Measurements from ENCODE around the gene DUSP16. TPM values are rescaled to one million over a fixed set of nuclear protein-coding genes. Genes with fewer than 3 reads are reported as not detected.

The DUSP16 gene
- total RNA-seq, 1 donor from 2014 or later: 19.3 TPM

DNA sequence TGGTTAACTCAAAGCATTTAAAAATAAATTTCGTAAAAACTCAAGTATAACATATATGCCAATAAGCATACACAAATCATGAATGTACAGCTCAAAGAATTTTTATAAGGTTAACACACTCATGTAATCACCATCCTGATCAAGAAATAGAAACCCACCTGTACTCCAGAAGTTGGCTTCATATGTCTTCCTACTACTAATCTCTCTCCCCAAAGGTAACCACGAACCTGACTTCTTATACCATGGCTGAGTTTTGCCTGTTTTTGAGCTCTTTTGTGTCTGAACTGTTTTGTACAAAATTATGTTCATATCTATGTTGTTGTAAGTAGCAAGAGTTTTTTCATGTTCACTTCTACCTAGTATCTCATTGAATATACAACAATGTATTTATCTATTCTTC is 18.7 kb downstream of the DUSP16 start:
- no peak for DNase-seq (ENCODE audit: low read depth)
- TF ChIP-seq, protein P1, sequence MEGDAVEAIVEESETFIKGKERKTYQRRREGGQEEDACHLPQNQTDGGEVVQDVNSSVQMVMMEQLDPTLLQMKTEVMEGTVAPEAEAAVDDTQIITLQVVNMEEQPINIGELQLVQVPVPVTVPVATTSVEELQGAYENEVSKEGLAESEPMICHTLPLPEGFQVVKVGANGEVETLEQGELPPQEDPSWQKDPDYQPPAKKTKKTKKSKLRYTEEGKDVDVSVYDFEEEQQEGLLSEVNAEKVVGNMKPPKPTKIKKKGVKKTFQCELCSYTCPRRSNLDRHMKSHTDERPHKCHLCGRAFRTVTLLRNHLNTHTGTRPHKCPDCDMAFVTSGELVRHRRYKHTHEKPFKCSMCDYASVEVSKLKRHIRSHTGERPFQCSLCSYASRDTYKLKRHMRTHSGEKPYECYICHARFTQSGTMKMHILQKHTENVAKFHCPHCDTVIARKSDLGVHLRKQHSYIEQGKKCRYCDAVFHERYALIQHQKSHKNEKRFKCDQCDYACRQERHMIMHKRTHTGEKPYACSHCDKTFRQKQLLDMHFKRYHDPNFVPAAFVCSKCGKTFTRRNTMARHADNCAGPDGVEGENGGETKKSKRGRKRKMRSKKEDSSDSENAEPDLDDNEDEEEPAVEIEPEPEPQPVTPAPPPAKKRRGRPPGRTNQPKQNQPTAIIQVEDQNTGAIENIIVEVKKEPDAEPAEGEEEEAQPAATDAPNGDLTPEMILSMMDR (conservative IDR thresholded peaks at IDR 0.05; ENCODE audit: low read depth, low read length): no peak
- no peak overlapping the region for H3K4me3 ChIP-seq (ENCODE audit: low read depth, low read length)

DNA sequence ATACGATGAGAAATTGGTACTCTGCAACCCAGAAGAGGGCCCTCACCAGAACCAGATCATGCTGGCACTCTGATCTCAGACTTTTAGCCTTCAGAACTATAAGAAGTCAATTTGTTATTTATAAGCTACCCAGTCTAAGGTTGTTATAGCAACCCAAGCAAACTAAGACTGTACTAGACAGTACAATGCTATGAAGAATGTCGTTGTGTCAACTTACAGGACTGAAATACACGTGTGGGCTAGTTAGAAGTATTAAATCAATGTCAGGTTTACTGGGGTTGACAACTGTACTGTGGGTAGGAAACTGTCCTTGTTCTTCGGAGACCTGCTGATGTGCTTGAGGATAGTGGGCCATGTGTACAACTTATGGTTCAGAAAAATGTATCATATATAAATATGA is 19.7 kb downstream of the DUSP16 start:
- no peak for DNase-seq (ENCODE audit: low read depth)
- H3K4me3 ChIP-seq (ENCODE audit: low read depth, low read length): no peak overlapping the region
- TF ChIP-seq, protein P1 (conservative IDR thresholded peaks at IDR 0.05; ENCODE audit: low read depth, low read length): no peak

DNA sequence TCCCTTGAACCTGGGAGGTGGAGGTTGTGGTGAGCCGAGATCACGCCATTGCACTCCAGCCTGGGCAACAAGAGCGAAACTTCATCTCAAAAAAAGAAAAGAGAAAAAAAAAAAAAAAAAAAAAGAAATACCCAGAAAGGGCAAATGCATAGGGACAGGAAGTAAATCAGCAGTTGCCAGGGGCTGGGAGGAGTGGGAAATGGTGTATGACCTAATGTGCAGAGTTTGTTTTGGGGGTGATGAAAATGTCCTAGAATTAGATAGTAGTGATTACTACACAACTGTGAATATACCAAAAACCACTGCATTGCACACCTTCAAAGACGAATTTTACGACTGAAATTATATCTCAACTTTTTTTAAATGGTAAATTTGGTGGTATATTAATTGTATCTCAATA is 20.4 kb downstream of the DUSP16 start:
- no peak for DNase-seq (ENCODE audit: low read depth)
- H3K4me3 ChIP-seq (ENCODE audit: low read depth, low read length): no peak overlapping the region
- TF ChIP-seq, protein P1 (conservative IDR thresholded peaks at IDR 0.05; ENCODE audit: low read depth, low read length): no peak

DNA sequence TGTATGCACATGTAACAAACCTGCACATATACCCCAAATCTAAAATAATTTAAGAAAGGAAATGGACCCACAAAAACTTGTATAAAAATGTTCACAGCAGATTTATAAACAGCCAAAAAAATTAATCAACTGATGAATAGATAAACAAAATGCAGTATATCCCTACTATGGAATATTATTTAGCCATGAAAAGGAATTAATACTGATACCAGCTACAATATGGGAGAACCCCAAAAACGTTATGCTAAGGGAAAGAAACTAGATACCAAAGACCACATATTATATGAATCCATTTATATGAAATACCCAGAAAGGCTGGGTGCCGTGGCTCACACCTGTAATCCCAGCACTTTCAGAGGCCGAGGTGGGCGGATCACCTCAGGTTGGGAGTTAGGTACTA is 20.9 kb downstream of the DUSP16 start:
- H3K4me3 ChIP-seq (ENCODE audit: low read depth, low read length): no peak overlapping the region
- TF ChIP-seq, protein P1 (conservative IDR thresholded peaks at IDR 0.05; ENCODE audit: low read depth, low read length): no peak
- DNase-seq (ENCODE audit: low read depth): no peak

DNA sequence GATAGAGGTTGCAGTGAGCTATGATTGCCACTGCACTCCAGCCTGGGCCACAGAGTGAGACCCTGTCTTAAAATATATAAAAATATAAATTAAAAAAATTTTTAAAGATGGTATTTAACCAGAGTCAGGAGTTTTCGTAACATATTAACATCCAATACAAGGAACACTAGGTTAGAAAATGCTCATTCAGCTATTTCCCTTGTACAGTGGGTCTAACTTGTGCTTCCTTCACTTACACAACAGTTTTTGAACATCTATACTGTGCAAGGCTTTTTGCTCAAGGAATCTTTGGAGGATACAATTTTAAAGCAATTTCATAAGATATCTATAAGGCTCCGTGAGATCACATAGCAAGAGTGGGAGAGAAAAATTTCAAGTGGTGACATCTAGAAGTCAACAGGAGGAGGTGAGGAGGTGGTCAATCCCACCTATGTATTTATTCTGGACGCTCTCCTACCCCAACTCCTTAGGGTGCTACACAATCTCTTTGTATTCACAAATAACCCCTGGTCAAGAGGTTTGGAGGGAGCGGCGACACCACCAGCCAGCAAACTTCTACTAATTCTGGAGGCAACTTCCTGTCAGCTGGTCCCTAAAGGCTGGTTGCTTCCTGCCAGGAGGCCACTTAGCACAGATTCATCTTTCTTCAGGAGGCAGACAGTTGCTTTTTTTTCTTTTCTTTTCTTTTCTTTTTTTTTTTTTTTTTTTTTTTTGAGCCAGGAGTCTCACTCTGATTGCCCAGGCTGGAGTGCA is 22.2 kb downstream of the DUSP16 start:
- no peak overlapping the region for H3K4me3 ChIP-seq (ENCODE audit: low read depth, low read length)
- no peak for DNase-seq (ENCODE audit: low read depth)
- TF ChIP-seq, protein P1 (conservative IDR thresholded peaks at IDR 0.05; ENCODE audit: low read depth, low read length): no peak

DNA sequence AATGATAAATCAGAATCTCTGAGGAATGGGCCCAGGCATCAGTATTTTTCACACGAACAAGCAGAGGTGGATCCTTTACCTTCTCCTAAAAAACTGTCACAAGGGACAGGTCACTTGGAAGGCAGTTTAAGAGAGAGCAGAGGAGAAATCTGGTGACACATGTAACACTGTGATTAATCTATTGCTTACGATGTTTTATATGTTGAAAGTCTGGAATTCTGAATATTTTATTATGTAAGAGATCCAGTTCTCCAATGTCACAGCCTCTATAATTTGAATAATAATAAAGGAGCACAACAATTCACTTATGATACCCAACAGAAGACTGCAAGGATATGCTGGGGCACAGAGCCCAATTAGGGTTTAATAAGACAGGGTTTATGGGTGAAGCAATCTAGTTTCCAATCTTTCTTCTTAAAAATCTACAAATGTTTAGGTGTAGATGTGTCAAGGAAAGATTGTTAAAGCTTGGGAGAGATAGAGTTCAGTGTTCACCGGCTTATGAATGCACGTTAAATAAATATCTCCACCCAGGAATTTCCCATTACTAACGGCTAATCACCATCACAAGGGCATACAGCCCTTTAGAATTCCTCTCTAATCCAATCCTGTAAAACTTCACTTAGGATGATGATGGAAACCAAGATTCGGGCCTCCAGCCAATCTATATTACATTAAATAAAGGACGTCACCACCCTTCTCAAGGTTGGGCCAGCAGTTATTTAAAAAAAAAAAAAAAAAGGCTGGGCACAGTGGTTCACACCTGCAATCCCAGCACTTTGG is 23.4 kb downstream of the DUSP16 start:
- H3K4me3 ChIP-seq (ENCODE audit: low read depth, low read length): no peak overlapping the region
- no peak for DNase-seq (ENCODE audit: low read depth)
- TF ChIP-seq, protein P1 (conservative IDR thresholded peaks at IDR 0.05; ENCODE audit: low read depth, low read length): no peak

Data from epithelial cell of proximal tubule (primary cell).